Measurements from ENCODE around the gene EVL. TPM values are rescaled to one million over a fixed set of nuclear protein-coding genes. Genes with fewer than 3 reads are reported as not detected.

EVL gene
- total and polyA plus RNA-seq, 2 donors (not counting 3 experiments of a cell fraction or from before 2014, with no cell fraction given), result 34.6 to 62.5 TPM

DNA sequence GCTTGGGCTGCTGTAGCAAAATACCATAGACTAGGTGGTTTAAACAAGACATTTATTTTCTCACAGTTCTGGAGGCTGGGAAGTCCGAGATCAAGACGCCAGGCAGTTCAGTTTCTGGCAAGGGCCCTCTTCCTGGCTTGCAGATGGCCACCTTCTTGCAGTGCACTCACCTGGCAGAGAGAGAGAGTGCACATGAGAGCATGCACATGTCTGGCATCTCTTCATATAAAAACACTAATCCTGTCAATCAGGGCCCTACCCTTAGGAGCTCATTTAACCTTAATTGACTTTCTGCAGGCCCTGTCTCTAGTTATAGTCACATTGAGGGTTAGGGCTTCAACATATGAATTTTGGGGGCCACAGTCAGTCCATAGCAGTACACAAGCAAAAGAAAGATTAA is 12.4 kb upstream of the EVL start:
- intact Hi-C loops (cut with micrococcal nuclease), result no loop called here
- Histone ChIP-seq H3K4me2 (ENCODE audit: insufficient read depth, low read length) (no peak overlapping the region), H2AFZ (ENCODE audit: low read depth, low read length) (no peak overlapping the region), H3K9me3 (replicated peaks; ENCODE audit: control insufficient read depth, insufficient read depth, low read length) (no peaks in the 10 kb centered on the region), H3K9me1 (replicated peaks; ENCODE audit: control insufficient read depth, extremely low read depth, insufficient read depth, low read length) (no peaks in the 10 kb centered on the region), H3K79me2 (ENCODE audit: control insufficient read depth, insufficient read depth, low read length) (peaks cover 2% of the 10 kb centered on the region), H4K20me1 (replicated peaks; ENCODE audit: control insufficient read depth, extremely low read depth, insufficient read depth, low read length) (no peaks in the 10 kb centered on the region), H3K9ac (replicated peaks; ENCODE audit: extremely low read depth, insufficient read depth, low read length) (no peak overlapping the region), H3K4me3 (replicated peaks in 1 of 3; ENCODE audit: insufficient read depth in 1 of 3, low read depth in 1 of 3, low read length in 3 of 3) (no peak overlapping the region), H3K4me1 (ENCODE audit: control insufficient read depth, extremely low read depth, insufficient read depth, low read length) (peaks cover 9% of the 10 kb centered on the region), H3K36me3 (ENCODE audit: control insufficient read depth in 2 of 2, extremely low read depth in 1 of 2, insufficient read depth in 2 of 2, low read length in 2 of 2) (no peaks in the 10 kb centered on the region), H3K27ac (ENCODE audit: insufficient read depth, low read depth, low read length) (no peak overlapping the region), H3K27me3 (ENCODE audit: control insufficient read depth in 2 of 2, insufficient read depth in 2 of 2, low read length in 2 of 2) (no peaks in the 10 kb centered on the region)
- dilution Hi-C loops (cut with MboI; ENCODE audit: extremely low pct_ligation_motif_present, low sequenced_read_pairs), result no loop called here
- ChIA-PET CTCF (interaction anchor here (1.4 to 2.2 kb wide), 3 partner anchors 9 to 69 kb away, joined by 3 to 6 read pairs (median 5); partner anchors contain the start of gene EVL), POLR2A (no interaction called here)
- FAIRE-seq (no peak), DNase-seq (ENCODE audit: low read depth, low spot score) (no peak)
- BruUV-seq (replicated peaks), result no TSS peak
- TF ChIP-seq FOS (IDR thresholded peaks at IDR 0.05; ENCODE audit: borderline replicate concordance, insufficient read depth, low read length) (no peak), EZH2 (IDR thresholded peaks at IDR 0.05; ENCODE audit: borderline replicate concordance, low read depth, low read length, severe bottlenecking) (no peak), MYC (IDR thresholded peaks at IDR 0.05; ENCODE audit: low read depth, low read length) (no peak), JUN (IDR thresholded peaks at IDR 0.05; ENCODE audit: borderline replicate concordance, insufficient read depth, insufficient read length, low read depth) (no peak), POLR2AphosphoS5 (IDR thresholded peaks at IDR 0.05; ENCODE audit: insufficient read depth, low read depth, low read length) (no peak), POLR2A (IDR thresholded peaks at IDR 0.05; ENCODE audit: low read depth, low read length) (no peak)
- TF ChIP-seq, protein P1, sequence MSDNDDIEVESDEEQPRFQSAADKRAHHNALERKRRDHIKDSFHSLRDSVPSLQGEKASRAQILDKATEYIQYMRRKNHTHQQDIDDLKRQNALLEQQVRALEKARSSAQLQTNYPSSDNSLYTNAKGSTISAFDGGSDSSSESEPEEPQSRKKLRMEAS (IDR thresholded peaks at IDR 0.05; ENCODE audit: insufficient read depth, insufficient read length), result no peak
- TF ChIP-seq, protein P2, sequence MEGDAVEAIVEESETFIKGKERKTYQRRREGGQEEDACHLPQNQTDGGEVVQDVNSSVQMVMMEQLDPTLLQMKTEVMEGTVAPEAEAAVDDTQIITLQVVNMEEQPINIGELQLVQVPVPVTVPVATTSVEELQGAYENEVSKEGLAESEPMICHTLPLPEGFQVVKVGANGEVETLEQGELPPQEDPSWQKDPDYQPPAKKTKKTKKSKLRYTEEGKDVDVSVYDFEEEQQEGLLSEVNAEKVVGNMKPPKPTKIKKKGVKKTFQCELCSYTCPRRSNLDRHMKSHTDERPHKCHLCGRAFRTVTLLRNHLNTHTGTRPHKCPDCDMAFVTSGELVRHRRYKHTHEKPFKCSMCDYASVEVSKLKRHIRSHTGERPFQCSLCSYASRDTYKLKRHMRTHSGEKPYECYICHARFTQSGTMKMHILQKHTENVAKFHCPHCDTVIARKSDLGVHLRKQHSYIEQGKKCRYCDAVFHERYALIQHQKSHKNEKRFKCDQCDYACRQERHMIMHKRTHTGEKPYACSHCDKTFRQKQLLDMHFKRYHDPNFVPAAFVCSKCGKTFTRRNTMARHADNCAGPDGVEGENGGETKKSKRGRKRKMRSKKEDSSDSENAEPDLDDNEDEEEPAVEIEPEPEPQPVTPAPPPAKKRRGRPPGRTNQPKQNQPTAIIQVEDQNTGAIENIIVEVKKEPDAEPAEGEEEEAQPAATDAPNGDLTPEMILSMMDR (IDR thresholded peaks at IDR 0.05; ENCODE audit: extremely low read depth in 1 of 2, insufficient read depth in 1 of 2, low read depth in 1 of 2, low read length in 2 of 2), result no peak

Data from endothelial cell of umbilical vein (primary cell).